ENCODE results near the gene ATP6V0E1.
"Not testable (repeated sequence)": the region's sequence is repeated elsewhere in the genome, so short reads cannot be mapped to it uniquely, and the experiment has no call there.

Gene ATP6V0E1

DNA sequence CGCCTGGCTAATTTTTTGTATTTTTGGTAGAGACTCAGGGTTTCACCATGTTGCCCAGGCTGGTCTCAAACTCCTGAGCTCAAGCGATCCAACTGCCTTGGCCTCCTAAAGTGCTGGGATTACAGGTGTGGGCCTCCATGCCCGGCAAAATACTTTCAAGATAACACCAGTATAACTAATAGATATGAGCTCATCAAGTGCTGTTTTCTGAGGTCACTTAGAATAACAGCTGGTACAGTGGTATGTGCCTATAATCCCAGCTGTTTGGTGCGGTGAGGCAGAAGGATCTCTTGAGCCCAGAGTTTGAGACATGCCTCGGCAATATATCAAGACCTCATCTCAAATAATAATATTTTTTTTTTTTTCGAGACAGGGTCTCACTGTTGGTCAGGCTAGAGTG is 42.1 kb downstream of the ATP6V0E1 start:
- in situ Hi-C loops (cut with HindIII; ENCODE audit: low sequenced_read_pairs), result no loop called here
- no peak for DNase-seq (ENCODE audit: low read depth)
- no peak overlapping the region for H3K4me3 ChIP-seq (ENCODE audit: low read depth, low read length)
- no peak for TF ChIP-seq CTCF (IDR thresholded peaks at IDR 0.05; ENCODE audit: low read depth, low read length, missing control alignments)

GRCh38 chr5:173027905-173028304 is 44.3 kb downstream of the ATP6V0E1 start:
- H3K4me3 ChIP-seq (ENCODE audit: low read depth, low read length), result no peak overlapping the region
- in situ Hi-C loops (cut with HindIII; ENCODE audit: low sequenced_read_pairs), result no loop called here
- TF ChIP-seq CTCF (IDR thresholded peaks at IDR 0.05; ENCODE audit: low read depth, low read length, missing control alignments), result no peak
- DNase-seq (ENCODE audit: low read depth), result no peak

DNA sequence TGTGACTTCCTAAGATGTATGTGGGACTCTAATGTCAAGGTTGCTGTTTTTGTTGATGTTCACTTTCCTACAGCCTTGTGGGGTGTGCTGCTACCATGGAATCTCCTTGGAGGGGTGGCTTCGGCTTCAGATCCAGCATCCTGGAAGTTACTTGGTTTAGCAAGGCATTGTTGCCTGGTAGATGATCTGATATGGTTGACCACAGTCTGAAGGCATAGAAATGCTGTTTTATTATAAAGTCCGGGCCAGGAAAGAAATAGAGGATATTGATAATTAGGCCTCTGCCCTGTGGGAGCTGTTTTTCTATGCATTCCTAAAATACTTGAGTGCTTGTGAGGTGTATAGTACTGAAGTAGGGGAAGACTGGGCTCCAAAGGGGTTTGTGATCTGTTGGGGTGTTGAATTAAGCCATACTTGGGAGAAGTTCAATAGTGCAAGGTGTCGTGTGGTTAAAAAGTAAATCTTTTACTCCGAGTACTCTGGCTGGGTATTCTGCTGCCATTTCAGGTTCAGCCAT is 45.3 kb downstream of the ATP6V0E1 start:
- H3K4me3 ChIP-seq (ENCODE audit: low read depth, low read length), result no peak overlapping the region
- DNase-seq (ENCODE audit: low read depth), result peak; percentile 28
- in situ Hi-C loops (cut with HindIII; ENCODE audit: low sequenced_read_pairs), result no loop called here
- TF ChIP-seq CTCF (IDR thresholded peaks at IDR 0.05; ENCODE audit: low read depth, low read length, missing control alignments), result no peak

DNA sequence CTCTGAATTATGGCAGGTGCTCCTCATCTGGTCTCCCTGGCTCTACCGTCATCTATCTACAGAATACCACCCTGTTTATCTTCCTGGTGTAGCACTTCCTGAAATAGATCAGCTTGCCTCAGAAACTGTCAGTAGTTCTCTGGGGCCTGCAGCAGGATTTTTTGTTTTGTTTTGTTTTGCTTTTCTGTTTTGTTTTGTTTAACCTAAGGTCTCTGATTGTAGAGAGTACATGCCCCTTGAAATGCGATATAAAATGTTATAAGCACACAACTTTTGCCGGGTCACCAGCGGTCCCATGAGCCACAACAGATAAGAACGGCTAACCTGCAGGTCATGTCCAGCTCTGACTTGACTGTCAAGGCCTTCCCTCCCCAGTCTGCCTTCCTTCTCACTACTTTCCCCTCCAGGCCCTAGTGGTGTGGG is 45.9 kb downstream of the ATP6V0E1 start:
- in situ Hi-C loops (cut with HindIII; ENCODE audit: low sequenced_read_pairs), result no loop called here

DNA sequence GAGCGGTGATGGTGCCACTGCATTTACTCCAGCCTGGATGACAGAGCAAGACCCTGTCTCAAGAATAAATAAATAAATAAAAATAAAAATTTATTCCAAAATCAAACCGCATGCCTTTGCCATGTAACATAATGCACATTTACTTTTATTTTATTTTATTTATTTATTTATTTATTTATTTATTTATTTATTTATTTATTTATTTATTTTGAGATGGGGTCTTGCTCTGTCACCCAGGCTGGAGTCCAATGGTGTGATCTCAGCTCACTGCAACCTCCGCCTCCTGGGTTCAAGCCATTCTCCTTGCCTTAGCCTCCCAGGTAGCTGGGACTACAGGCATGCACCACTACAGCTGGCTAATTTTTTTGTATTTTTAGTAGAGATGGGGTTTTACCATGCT is 48.5 kb downstream of the ATP6V0E1 start:
- H3K4me3 ChIP-seq (ENCODE audit: low read depth, low read length); in situ Hi-C loops (cut with HindIII; ENCODE audit: low sequenced_read_pairs); DNase-seq (ENCODE audit: low read depth): not testable (repeated sequence)

More for the DNA sequence above, 45.9 kb downstream of the ATP6V0E1 start:
- H3K4me3 ChIP-seq (ENCODE audit: low read depth, low read length), result no peak overlapping the region
- DNase-seq (ENCODE audit: low read depth), result no peak
- no peak for TF ChIP-seq CTCF (IDR thresholded peaks at IDR 0.05; ENCODE audit: low read depth, low read length, missing control alignments)

DNA sequence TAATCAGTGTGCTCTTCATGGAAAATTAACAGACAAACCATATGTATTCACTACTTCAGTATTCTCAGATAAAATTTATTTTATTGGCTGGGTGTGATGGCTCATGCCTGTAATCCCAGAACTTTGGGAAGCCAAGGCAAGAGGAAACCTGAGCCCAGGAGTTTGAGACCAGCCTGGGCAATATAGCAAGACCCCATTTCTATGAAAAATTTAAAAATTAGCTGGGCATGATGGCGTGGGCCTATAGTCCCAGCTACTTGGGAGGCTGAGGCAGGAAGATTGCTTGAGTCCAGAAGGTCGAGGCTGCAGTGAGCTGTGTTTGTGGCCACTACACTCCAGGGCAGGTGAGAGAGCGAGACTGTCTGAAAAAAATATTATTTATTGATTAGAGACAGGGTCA is 49.2 kb downstream of the ATP6V0E1 start:
- in situ Hi-C loops (cut with HindIII; ENCODE audit: low sequenced_read_pairs), result no loop called here
- no peak overlapping the region for H3K4me3 ChIP-seq (ENCODE audit: low read depth, low read length)
- TF ChIP-seq CTCF (IDR thresholded peaks at IDR 0.05; ENCODE audit: low read depth, low read length, missing control alignments), result no peak
- DNase-seq (ENCODE audit: low read depth), result no peak

- in situ Hi-C loops (cut with HindIII; ENCODE audit: low sequenced_read_pairs), result no loop called here
- no peak for TF ChIP-seq CTCF (IDR thresholded peaks at IDR 0.05; ENCODE audit: low read depth, low read length, missing control alignments)
- no peak for DNase-seq (ENCODE audit: low read depth)
- no peak overlapping the region for H3K4me3 ChIP-seq (ENCODE audit: low read depth, low read length)
Observed at GRCh38 chr5:173033923-173034322, 50.4 kb downstream of the ATP6V0E1 start.

Measured in astrocyte of the cerebellum (primary cell).